Mesendoderm (in vitro differentiated cells): ENCODE results near the gene GRIPAP1.

Experiments used
- DNase-seq: peaks from one replicate; pipeline ENCODE4 v3.0.0; 2013
- H2AK5ac ChIP-seq: 2 replicates; pipeline ENCODE4 v1.6.1; 2013; ENCODE audit warnings: low read length, inconsistent platforms
- H2BK120ac ChIP-seq: 2 replicates; pipeline ENCODE4 v1.6.1; 2013; ENCODE audit warnings: low read depth, mild to moderate bottlenecking, low read length, moderate library complexity, mixed read lengths
- H2BK15ac ChIP-seq: replicated peaks from 2 replicates; pipeline ENCODE4 v1.6.1; 2013; ENCODE audit warnings: low read depth, mild to moderate bottlenecking, moderate library complexity
- H2BK5ac ChIP-seq: 2 replicates; pipeline ENCODE4 v1.6.1; 2013; ENCODE audit warnings: low read length, inconsistent platforms
- H3K18ac ChIP-seq: 2 replicates; pipeline ENCODE4 v1.6.1; 2013; ENCODE audit warnings: mild to moderate bottlenecking, low read length, mixed read lengths
- H3K23ac ChIP-seq: one replicate; pipeline ENCODE4 v1.6.1; 2013; ENCODE audit warnings: low read length
- H3K27ac ChIP-seq: 2 replicates; pipeline ENCODE4 v1.5.1; 2013; ENCODE audit warnings: low read depth, mild to moderate bottlenecking, inconsistent platforms, low read length, moderate library complexity
- H3K27me3 ChIP-seq: 2 replicates; pipeline ENCODE4 v1.6.1; 2013; ENCODE audit warnings: low read length, control low read depth, mild to moderate bottlenecking, inconsistent platforms; ENCODE audit not compliant: insufficient read depth, poor library complexity
- H3K36me3 ChIP-seq: 2 replicates; pipeline ENCODE4 v1.6.1; 2013; ENCODE audit warnings: low read length, inconsistent platforms; ENCODE audit not compliant: control insufficient read depth, insufficient read depth
- H3K4ac ChIP-seq: one replicate; pipeline ENCODE4 v1.6.1; 2013; ENCODE audit warnings: low read depth, mild to moderate bottlenecking, low read length, moderate library complexity
- H3K4me1 ChIP-seq: 2 replicates; pipeline ENCODE4 v1.6.1; 2013; ENCODE audit warnings: low read depth, low read length, inconsistent platforms; ENCODE audit not compliant: control insufficient read depth
- H3K4me2 ChIP-seq: 2 replicates; pipeline ENCODE4 v1.6.1; 2013; ENCODE audit warnings: low read length
- H3K4me3 ChIP-seq: 2 replicates; pipeline ENCODE4 v1.5.1; 2013; ENCODE audit warnings: mild to moderate bottlenecking, low read length
- H3K56ac ChIP-seq: one replicate; pipeline ENCODE4 v1.6.1; 2013; ENCODE audit warnings: low read length
- H3K79me1 ChIP-seq: 2 replicates; pipeline ENCODE4 v1.6.1; 2013; ENCODE audit warnings: low read length, inconsistent platforms
- H3K79me2 ChIP-seq: 2 replicates; pipeline ENCODE4 v1.6.1; 2013; ENCODE audit warnings: mild to moderate bottlenecking, low read length; ENCODE audit not compliant: control insufficient read depth, insufficient read depth
- H3K9ac ChIP-seq: 2 replicates; pipeline ENCODE4 v1.6.1; 2013; ENCODE audit warnings: low read length, inconsistent platforms
- H4K5ac ChIP-seq: one replicate; pipeline ENCODE4 v1.6.1; 2013; ENCODE audit warnings: low read length
- H4K8ac ChIP-seq: one replicate; pipeline ENCODE4 v1.6.1; 2013; ENCODE audit warnings: low read depth, mild to moderate bottlenecking, control low read depth, low read length, moderate library complexity
- WGBS: extraction: QIAGEN DNeasy Blood & Tissue Kit; methylation state at CpG from one replicate; pipeline ENCODE4 v1.1.7; 2013; ENCODE audit warnings: low lambda C conversion rate, missing lambda C conversion rate; ENCODE audit not compliant: insufficient coverage; ENCODE audit errors: extremely low coverage; 5-methylcytosine and 5-hydroxymethylcytosine counted together

GRIPAP1 gene

GRCh38 chrX:48971249-48972219 lies 30.5 kb downstream of the GRIPAP1 start, which contains the start of gene KCND1:
Gene KCND1 (minus strand): TSS chrX:48971844. CDS start chrX:48970271, 1,573 bp downstream.
- Histone ChIP-seq H2BK15ac (no peak within 1 kb of the TSS), H3K4me2 (peak within 1 kb of the TSS; percentile 62), H3K4me1 (no peaks in the 10 kb centered on the region), H3K4ac (peak within 1 kb of the TSS; percentile 48), H3K79me2 (no peaks in the 10 kb centered on the region), H3K79me1 (no peaks in the 10 kb centered on the region), H3K56ac (peak within 1 kb of the TSS; percentile 70), H3K4me3 (peak within 1 kb of the TSS; percentile 25), H4K5ac (no peak within 1 kb of the TSS), H2BK5ac (no peak within 1 kb of the TSS), H3K36me3 (no peaks in the 10 kb centered on the region), H4K8ac (no peak within 1 kb of the TSS), H3K9ac (peak within 1 kb of the TSS; percentile 64), H3K23ac (no peak within 1 kb of the TSS), H3K27me3 (no peaks in the 10 kb centered on the region), H3K18ac (peak within 1 kb of the TSS; percentile 34), H2BK120ac (no peak within 1 kb of the TSS), H2AK5ac (no peak within 1 kb of the TSS), H3K27ac (no peak within 1 kb of the TSS)
- DNase-seq, result peak; percentile 71
- no CpG with 5 or more reads among the region's 28 CpGs for WGBS

GRCh38 chrX:48969471-48969870 lies 32.6 kb downstream of the GRIPAP1 start:
- H4K8ac ChIP-seq, result no peak overlapping the region
- H3K4me3 ChIP-seq, result no peak overlapping the region
- no peak overlapping the region for H3K56ac ChIP-seq
- H3K79me1 ChIP-seq, result no peaks in the 10 kb centered on the region
- no peaks in the 10 kb centered on the region for H3K79me2 ChIP-seq
- no peak overlapping the region for H3K9ac ChIP-seq
- H2AK5ac ChIP-seq, result no peak overlapping the region
- H2BK5ac ChIP-seq, result no peak overlapping the region
- no peaks in the 10 kb centered on the region for H3K27me3 ChIP-seq
- no peaks in the 10 kb centered on the region for H3K36me3 ChIP-seq
- H4K5ac ChIP-seq, result no peak overlapping the region
- H2BK120ac ChIP-seq, result no peak overlapping the region
- no peak overlapping the region for H3K27ac ChIP-seq
- no peak overlapping the region for H3K4me2 ChIP-seq
- no peak overlapping the region for H2BK15ac ChIP-seq
- no peaks in the 10 kb centered on the region for H3K4me1 ChIP-seq
- no CpG with 5 or more reads among the region's 28 CpGs for WGBS
- H3K18ac ChIP-seq, result no peak overlapping the region
- H3K23ac ChIP-seq, result no peak overlapping the region
- H3K4ac ChIP-seq, result no peak overlapping the region
- no peak for DNase-seq

GRCh38 chrX:48968377-48968776 lies 33.7 kb downstream of the GRIPAP1 start:
- Histone ChIP-seq H2BK15ac (no peak overlapping the region), H3K27me3 (no peaks in the 10 kb centered on the region), H3K36me3 (no peaks in the 10 kb centered on the region), H3K4me3 (no peak overlapping the region), H2AK5ac (no peak overlapping the region), H3K18ac (no peak overlapping the region), H3K56ac (no peak overlapping the region), H2BK120ac (no peak overlapping the region), H3K4me2 (no peak overlapping the region), H3K9ac (no peak overlapping the region), H4K5ac (no peak overlapping the region), H3K23ac (no peak overlapping the region), H4K8ac (no peak overlapping the region), H2BK5ac (no peak overlapping the region), H3K4ac (no peak overlapping the region), H3K79me1 (no peaks in the 10 kb centered on the region), H3K4me1 (no peaks in the 10 kb centered on the region), H3K27ac (no peak overlapping the region), H3K79me2 (no peaks in the 10 kb centered on the region)
- no peak for DNase-seq
- WGBS, result no CpG with 5 or more reads among the region's 1 CpG

GRCh38 chrX:48966796-48967579 lies 35.1 kb downstream of the GRIPAP1 start:
- H3K4me3 ChIP-seq, result no peak overlapping the region
- H2BK120ac ChIP-seq, result no peak overlapping the region
- no peaks in the 10 kb centered on the region for H3K79me2 ChIP-seq
- no CpG with 5 or more reads among the region's 15 CpGs for WGBS
- H3K23ac ChIP-seq, result no peak overlapping the region
- no peak overlapping the region for H2BK5ac ChIP-seq
- no peak overlapping the region for H3K9ac ChIP-seq
- no peaks in the 10 kb centered on the region for H3K4me1 ChIP-seq
- H3K4me2 ChIP-seq, result no peak overlapping the region
- no peaks in the 10 kb centered on the region for H3K36me3 ChIP-seq
- H4K5ac ChIP-seq, result no peak overlapping the region
- H3K27ac ChIP-seq, result no peak overlapping the region
- no peak overlapping the region for H4K8ac ChIP-seq
- no peak overlapping the region for H3K4ac ChIP-seq
- no peak overlapping the region for H2AK5ac ChIP-seq
- H3K18ac ChIP-seq, result no peak overlapping the region
- H3K27me3 ChIP-seq, result no peaks in the 10 kb centered on the region
- H3K56ac ChIP-seq, result no peak overlapping the region
- no peak for DNase-seq
- H3K79me1 ChIP-seq, result no peaks in the 10 kb centered on the region
- H2BK15ac ChIP-seq, result no peak overlapping the region

GRCh38 chrX:48965959-48966358 lies 36.1 kb downstream of the GRIPAP1 start:
- no peak overlapping the region for H4K8ac ChIP-seq
- no peaks in the 10 kb centered on the region for H3K27me3 ChIP-seq
- H3K23ac ChIP-seq, result no peak overlapping the region
- no peak overlapping the region for H3K9ac ChIP-seq
- no peak overlapping the region for H3K4me3 ChIP-seq
- no peaks in the 10 kb centered on the region for H3K79me2 ChIP-seq
- H2BK15ac ChIP-seq, result no peak overlapping the region
- H3K36me3 ChIP-seq, result no peaks in the 10 kb centered on the region
- H3K56ac ChIP-seq, result no peak overlapping the region
- H3K27ac ChIP-seq, result no peak overlapping the region
- no peak overlapping the region for H3K18ac ChIP-seq
- no peak for DNase-seq
- no peak overlapping the region for H4K5ac ChIP-seq
- no peak overlapping the region for H2BK120ac ChIP-seq
- H3K4me1 ChIP-seq, result no peaks in the 10 kb centered on the region
- no peak overlapping the region for H3K4ac ChIP-seq
- H2AK5ac ChIP-seq, result no peak overlapping the region
- no CpG with 5 or more reads among the region's 14 CpGs for WGBS
- no peak overlapping the region for H3K4me2 ChIP-seq
- H2BK5ac ChIP-seq, result no peak overlapping the region
- H3K79me1 ChIP-seq, result no peaks in the 10 kb centered on the region
